Measurements from ENCODE around the gene CHL1.

DNA sequence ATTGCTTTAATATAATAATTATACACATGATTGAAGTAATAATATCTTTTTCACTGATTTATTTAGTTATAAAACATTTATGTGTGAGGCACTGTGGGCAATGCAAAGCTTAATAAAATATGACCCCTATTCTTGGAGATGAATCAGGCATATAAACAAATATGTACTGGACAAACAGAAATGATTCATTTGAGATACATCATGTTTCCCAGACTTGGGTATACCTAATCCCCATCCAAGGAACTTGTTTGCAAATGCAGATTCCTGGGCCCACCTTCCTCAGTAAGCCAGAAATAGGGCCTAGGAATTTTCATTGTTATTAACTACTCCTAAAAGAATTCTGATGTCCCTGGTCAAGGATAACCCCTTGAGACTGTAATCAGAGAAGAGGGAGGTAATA is 184.2 kb downstream of the CHL1 start:
- TF ChIP-seq POLR2A (IDR thresholded peaks at IDR 0.05), result no peak
- TF ChIP-seq, protein P1, sequence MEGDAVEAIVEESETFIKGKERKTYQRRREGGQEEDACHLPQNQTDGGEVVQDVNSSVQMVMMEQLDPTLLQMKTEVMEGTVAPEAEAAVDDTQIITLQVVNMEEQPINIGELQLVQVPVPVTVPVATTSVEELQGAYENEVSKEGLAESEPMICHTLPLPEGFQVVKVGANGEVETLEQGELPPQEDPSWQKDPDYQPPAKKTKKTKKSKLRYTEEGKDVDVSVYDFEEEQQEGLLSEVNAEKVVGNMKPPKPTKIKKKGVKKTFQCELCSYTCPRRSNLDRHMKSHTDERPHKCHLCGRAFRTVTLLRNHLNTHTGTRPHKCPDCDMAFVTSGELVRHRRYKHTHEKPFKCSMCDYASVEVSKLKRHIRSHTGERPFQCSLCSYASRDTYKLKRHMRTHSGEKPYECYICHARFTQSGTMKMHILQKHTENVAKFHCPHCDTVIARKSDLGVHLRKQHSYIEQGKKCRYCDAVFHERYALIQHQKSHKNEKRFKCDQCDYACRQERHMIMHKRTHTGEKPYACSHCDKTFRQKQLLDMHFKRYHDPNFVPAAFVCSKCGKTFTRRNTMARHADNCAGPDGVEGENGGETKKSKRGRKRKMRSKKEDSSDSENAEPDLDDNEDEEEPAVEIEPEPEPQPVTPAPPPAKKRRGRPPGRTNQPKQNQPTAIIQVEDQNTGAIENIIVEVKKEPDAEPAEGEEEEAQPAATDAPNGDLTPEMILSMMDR (IDR thresholded peaks at IDR 0.05), result no peak

Measured in esophagus squamous epithelium (tissue), 4 donors.